ENCODE measurements around the gene ECHS1. TPM values are rescaled to one million over a fixed set of nuclear protein-coding genes. Genes with fewer than 3 reads are reported as not detected.

Gene ECHS1
- total and polyA plus RNA-seq, 2 of the 8 experiments (the other 6 are each of a cell fraction or from before 2014, with no cell fraction given), result 41.7 to 101 TPM

GRCh38 chr10:133358925-133359310 lies 14.2 kb downstream of the ECHS1 start:
- H2BK5ac ChIP-seq (ENCODE audit: low read depth, low read length), result no peak overlapping the region
- H3K18ac ChIP-seq (ENCODE audit: extremely low read depth, low read length), result no peak overlapping the region
- no peaks in the 10 kb centered on the region for H3K9me3 ChIP-seq (ENCODE audit: insufficient read depth in 2 of 2, low read depth in 1 of 2, low read length in 1 of 2)
- H3K4ac ChIP-seq (replicated peaks; ENCODE audit: insufficient read length, low read depth, low read length), result no peak overlapping the region
- no peak overlapping the region for H4K8ac ChIP-seq (ENCODE audit: extremely low read depth, insufficient read depth, low read length)
- peaks cover 6% of the 10 kb centered on the region; the same call in 1 of the 2 replicates for H3K23me2 ChIP-seq (ENCODE audit: low read depth, low read length)
- H4K5ac ChIP-seq (ENCODE audit: insufficient read length, low read depth, low read length), result no peak overlapping the region
- ChIA-PET CTCF (ENCODE audit: partially characterized antibody) (interaction anchor here (0.7 to 2.1 kb wide), 4 partner anchors 10 to 52 kb away, joined by 3 to 9 read pairs (median 6); no protein-coding TSS in a partner anchor), POLR2A (ENCODE audit: partially characterized antibody) (interaction anchor here (1.7 to 5.0 kb wide), 6 partner anchors 9 to 35 kb away, joined by 5 to 38 read pairs (median 6); partner anchors contain the start of gene PRAP1)
- no peak overlapping the region for H4K91ac ChIP-seq (replicated peaks; ENCODE audit: insufficient read length, low read length)
- H2BK15ac ChIP-seq (ENCODE audit: low read length), result no peak overlapping the region
- no peak overlapping the region for H3K9ac ChIP-seq (replicated peaks in 1 of 4; ENCODE audit: extremely low read depth in 1 of 4, low read depth in 3 of 4, low read length in 3 of 4)
- no peaks in the 10 kb centered on the region for H3K79me2 ChIP-seq (ENCODE audit: control insufficient read depth in 1 of 2, insufficient read depth in 2 of 2, low read length in 2 of 2)
- H2AFZ ChIP-seq (ENCODE audit: low read length), result no peak overlapping the region
- peaks cover 4 to 13% (median 10%) of the 10 kb centered on the region in 4 experiments; a peak in 7 of 8 replicates for H3K36me3 ChIP-seq (ENCODE audit: control insufficient read depth in 2 of 4, insufficient read depth in 4 of 4, low read length in 3 of 4)
- no peak for DNase-seq (ENCODE audit: low read depth in 1 of 2, low spot score in 2 of 2)
- peaks cover 7 to 16% of the 10 kb centered on the region in 2 experiments for H4K20me1 ChIP-seq (replicated peaks in 1 of 2; ENCODE audit: control insufficient read depth in 1 of 2, insufficient read depth in 2 of 2, low read length in 2 of 2)
- H3K4me1 ChIP-seq (replicated peaks in 1 of 4; ENCODE audit: control insufficient read depth in 3 of 4, insufficient read depth in 4 of 4, low read length in 3 of 4), result peaks cover 0 to 6% (median 3%) of the 10 kb centered on the region in 4 experiments; a peak in 3 of 7 replicates
- no peak overlapping the region for H3K4me3 ChIP-seq (ENCODE audit: extremely low read depth in 1 of 4, insufficient read depth in 2 of 4, low read depth in 3 of 4, low read length in 4 of 4)
- no peak overlapping the region for H3K23ac ChIP-seq (ENCODE audit: insufficient read length)
- no peak for FAIRE-seq
- no peaks in the 10 kb centered on the region; the same call in 1 of the 2 replicates for H3K79me1 ChIP-seq (ENCODE audit: low read depth, low read length)
- no peak overlapping the region for H3K4me2 ChIP-seq (ENCODE audit: insufficient read depth in 1 of 2, low read depth in 2 of 2, low read length in 2 of 2)
- WGBS, 2 experiments (ENCODE audit: extremely low coverage in 1 of 2, insufficient coverage in 1 of 2, insufficient read length in 1 of 2, insufficient replicate concordance in 2 of 2, low coverage in 1 of 2, low lambda C conversion rate in 2 of 2, missing lambda C conversion rate in 1 of 2), result 86% methylated on average over 11 of the region's 11 CpGs; no CpG with 5 or more reads in 1 of the 2 experiments
- no peak overlapping the region for H2BK20ac ChIP-seq (ENCODE audit: low read length)
- H2AK5ac ChIP-seq (ENCODE audit: low read depth, low read length), result no peak overlapping the region
- no peak overlapping the region for H2BK12ac ChIP-seq (ENCODE audit: low read depth, low read length)
- no peak overlapping the region for H2BK120ac ChIP-seq (replicated peaks; ENCODE audit: low read depth, low read length)
- H3K14ac ChIP-seq (ENCODE audit: insufficient read length), result no peak overlapping the region
- H3K56ac ChIP-seq (replicated peaks; ENCODE audit: insufficient read length, low read depth, low read length), result no peak overlapping the region
- peaks cover 0 to 19% (median 7%) of the 10 kb centered on the region in 4 experiments; a peak in 5 of 7 replicates for H3K27me3 ChIP-seq (replicated peaks in 1 of 4; ENCODE audit: control insufficient read depth in 3 of 4, extremely low read depth in 1 of 4, insufficient read depth in 3 of 4, low read length in 3 of 4)
- TF ChIP-seq BCL11A (IDR thresholded peaks at IDR 0.05; ENCODE audit: low read depth in 2 of 2, low read length in 2 of 2), result no peak
- no peak for TF ChIP-seq NRF1 (IDR thresholded peaks at IDR 0.05; ENCODE audit: low read depth, low read length)
- TF ChIP-seq SP4 (IDR thresholded peaks at IDR 0.05; ENCODE audit: low read length), result no peak
- TF ChIP-seq TAF1 (IDR thresholded peaks at IDR 0.05; ENCODE audit: low read depth, low read length), result no peak
- no peak for TF ChIP-seq SUZ12 (IDR thresholded peaks at IDR 0.05; ENCODE audit: low read length)
- TF ChIP-seq CEBPB (IDR thresholded peaks at IDR 0.05; ENCODE audit: low read depth, low read length), result no peak
- no peak for TF ChIP-seq EGR1 (IDR thresholded peaks at IDR 0.05; ENCODE audit: borderline replicate concordance, low read depth, low read length)
- TF ChIP-seq CBX5 (IDR thresholded peaks at IDR 0.05; ENCODE audit: low read depth, low read length), result no peak
- TF ChIP-seq RXRA (IDR thresholded peaks at IDR 0.05; ENCODE audit: insufficient read depth, low read depth, low read length), result no peak
- no peak for TF ChIP-seq FOSL1 (IDR thresholded peaks at IDR 0.05; ENCODE audit: insufficient read depth, low read depth, low read length)
- no peak overlapping the region for H3K27ac ChIP-seq (ENCODE audit: low read depth, low read length)
